HepG2 (cell line): ENCODE data around the gene ATM. TPM values are rescaled to one million over a fixed set of nuclear protein-coding genes. Genes with fewer than 3 reads are reported as not detected.

Experiments
- ATAC-seq: fragments of 200-7000 bp; cut with Tn5 transposase; 3 replicates; pipeline ENCODE4 v1.9.1; 2020; ENCODE audit warnings: mild to moderate bottlenecking, moderate library complexity
- BruUV-seq: library from RNA; stranded (reverse); fragments of 400-500 nt; replicated peaks from 2 replicates; lab custom pipeline; 2021; lab: Mats Ljungman, UMichigan
- CTCF ChIA-PET: fragments of 300-600 bp; formaldehyde crosslinking; extraction: SDS; loops from one replicate; lab custom pipeline; 2021; ENCODE audit warnings: low total read pairs, inconsistent platforms, low intra/inter-chr PET ratio; lab: Yijun Ruan, JAX
- POLR2A ChIA-PET: fragments of 350-600 bp; sonication (Branson Sonifier 250); formaldehyde crosslinking; loops from one replicate; lab custom pipeline; 2020; ENCODE audit warnings: antibody characterized with exemption, inconsistent platforms; lab: Yijun Ruan, JAX
- DNase-seq: peaks from one replicate; pipeline ENCODE4 v3.0.0-alpha.2; 2015; ENCODE audit warnings: low spot score
- FAIRE-seq: peaks from 3 replicates; lab custom pipeline; 2011; peaks lifted over from hg19 to GRCh38; lab: Jason Lieb, UNC
- H2AFZ ChIP-seq: one replicate; pipeline ENCODE4 v1.6.1; 2011; ENCODE audit warnings: low read length, inconsistent platforms
- H3K27ac ChIP-seq: fragments of 300-600 bp; 3 replicates; pipeline ENCODE4 v1.8.0; 2011; ENCODE audit warnings: mixed run types, mild to moderate bottlenecking, mixed read lengths, low read length, inconsistent platforms; ENCODE audit not compliant: insufficient read depth; ENCODE audit errors: extremely low read length
- H3K27me3 ChIP-seq, 2 experiments: fragments of 200-600 bp in 1 of 2; 2 replicates in 1 of 2; 3 replicates in 1 of 2; pipeline versions ENCODE4 v1.6.0 to v1.8.0; 2011; ENCODE audit warnings: low read length in 2 of 2, mild to moderate bottlenecking in 2 of 2, moderate library complexity in 2 of 2, inconsistent platforms in 1 of 2; ENCODE audit not compliant: insufficient read depth in 2 of 2, control insufficient read depth in 1 of 2
- H3K36me3 ChIP-seq, 2 experiments: fragments of 200-600 bp in 1 of 2; replicated peaks in 1 of 2; 2 replicates in 1 of 2; 3 replicates in 1 of 2; pipeline versions ENCODE4 v1.5.1 to v1.8.0; 2011; ENCODE audit warnings: low read length in 2 of 2, inconsistent platforms in 1 of 2; ENCODE audit not compliant: insufficient read depth in 2 of 2, control insufficient read depth in 1 of 2
- H3K4me1 ChIP-seq: 2 replicates; pipeline ENCODE4 v1.5.1; 2012; ENCODE audit warnings: low read length, inconsistent platforms; ENCODE audit not compliant: insufficient read depth
- H3K4me2 ChIP-seq: 2 replicates; pipeline ENCODE4 v1.6.0; 2011; ENCODE audit warnings: low read depth, low read length, inconsistent platforms
- H3K4me3 ChIP-seq, 3 experiments: fragments of 200-600 bp in 1 of 3; sonication (generic), shearing (Covaris generic) in 1 of 3; replicated peaks in 1 of 3; 2 replicates each; pipeline ENCODE4 v1.5.1; 2011 to 2016; ENCODE audit warnings: low read length in 3 of 3, inconsistent platforms in 2 of 3, low read depth in 2 of 3, mild to moderate bottlenecking in 2 of 3, control low read depth in 1 of 3, mixed read lengths in 1 of 3; ENCODE audit not compliant: insufficient read depth in 1 of 3
- H3K79me2 ChIP-seq: one replicate; pipeline ENCODE4 v1.6.1; 2011; ENCODE audit warnings: low read length, inconsistent platforms; ENCODE audit not compliant: insufficient read depth
- H3K9ac ChIP-seq: 2 replicates; pipeline ENCODE4 v1.6.0; 2011; ENCODE audit warnings: mild to moderate bottlenecking, low read depth, low read length, inconsistent platforms; ENCODE audit not compliant: insufficient read depth
- H3K9me3 ChIP-seq: 2 replicates; pipeline ENCODE4 v1.5.1; 2012; ENCODE audit warnings: mild to moderate bottlenecking, low read length
- H4K20me1 ChIP-seq: 2 replicates; pipeline ENCODE4 v1.6.0; 2011; ENCODE audit warnings: inconsistent platforms, mild to moderate bottlenecking, low read length, moderate library complexity; ENCODE audit not compliant: insufficient read depth
- CREM ChIP-seq, 2 experiments: sonication (generic) in 1 of 2; formaldehyde crosslinking in 1 of 2; IDR thresholded peaks; 2 replicates each; pipeline versions ENCODE4 v1.4.0 to v1.6.1; 2016 to 2020; ENCODE audit warnings: antibody characterized with exemption in 1 of 2, mild to moderate bottlenecking in 1 of 2, missing genetic modification reagents in 1 of 2
- FOXJ3 ChIP-seq: sonication (generic); formaldehyde crosslinking; IDR thresholded peaks from 2 replicates; pipeline ENCODE4 v1.4.0; 2020; ENCODE audit warnings: missing genetic modification reagents, mild to moderate bottlenecking, borderline replicate concordance
- HDAC6 ChIP-seq: fragments of 200-600 bp; sonication (generic); IDR thresholded peaks from 2 replicates; pipeline ENCODE4 v1.7.0; 2017; ENCODE audit warnings: mild to moderate bottlenecking, antibody characterized with exemption, low read length, low read depth
- HNRNPK ChIP-seq: fragments of 200-400 bp; formaldehyde crosslinking; IDR thresholded peaks from 2 replicates; pipeline ENCODE4 v1.6.1; 2018; ENCODE audit warnings: low read length, low read depth, moderate library complexity, mild to moderate bottlenecking; ENCODE audit not compliant: poor library complexity, severe bottlenecking
- ISL2 ChIP-seq: sonication (generic); formaldehyde crosslinking; IDR thresholded peaks from 2 replicates; pipeline ENCODE4 v1.5.0; 2020; ENCODE audit warnings: missing genetic modification reagents
- KAT2B ChIP-seq: fragments of 150-350 bp; IDR thresholded peaks from 2 replicates; pipeline ENCODE4 v1.6.1; 2014; ENCODE audit warnings: low read depth, low read length, borderline replicate concordance
- KDM6A ChIP-seq: IDR thresholded peaks from 2 replicates; pipeline ENCODE4 v1.6.1; 2016; ENCODE audit warnings: low read depth
- KLF6 ChIP-seq: IDR thresholded peaks from 2 replicates; pipeline ENCODE4 v1.8.0; 2016; ENCODE audit warnings: missing biosample characterization, missing genetic modification reagents
- MAF1 ChIP-seq: sonication (generic); formaldehyde crosslinking; IDR thresholded peaks from 2 replicates; pipeline ENCODE4 v1.5.0; 2020; ENCODE audit warnings: missing genetic modification reagents, borderline replicate concordance
- MED1 ChIP-seq: sonication (generic); formaldehyde crosslinking; IDR thresholded peaks from 2 replicates; pipeline ENCODE4 v1.4.0; 2020; ENCODE audit warnings: missing genetic modification reagents
- SIN3A ChIP-seq: IDR thresholded peaks from 2 replicates; pipeline ENCODE4 v1.6.1; 2011; ENCODE audit warnings: low read depth, mild to moderate bottlenecking, control low read depth, low read length, borderline replicate concordance
- STAG1 ChIP-seq: sonication (generic); formaldehyde crosslinking; IDR thresholded peaks from 2 replicates; pipeline ENCODE4 v1.4.0; 2020; ENCODE audit warnings: missing genetic modification reagents
- ZBTB8A ChIP-seq: sonication (generic); formaldehyde crosslinking; IDR thresholded peaks from 2 replicates; pipeline ENCODE4 v1.4.0; 2020; ENCODE audit warnings: mild to moderate bottlenecking, low read depth, missing genetic modification reagents, borderline replicate concordance
- ZNF121 ChIP-seq: sonication (generic); formaldehyde crosslinking; IDR thresholded peaks from 2 replicates; pipeline ENCODE4 v1.5.0; 2020; ENCODE audit warnings: mild to moderate bottlenecking, missing genetic modification reagents
- ZNF224 ChIP-seq: sonication (generic); formaldehyde crosslinking; IDR thresholded peaks from 2 replicates; pipeline ENCODE4 v1.5.0; 2020; ENCODE audit warnings: mild to moderate bottlenecking, missing genetic modification reagents
- ZNF768 ChIP-seq: sonication (generic); formaldehyde crosslinking; IDR thresholded peaks from 2 replicates; pipeline ENCODE4 v1.4.0; 2020; ENCODE audit warnings: missing genetic modification reagents
- ZSCAN30 ChIP-seq: sonication (generic); formaldehyde crosslinking; IDR thresholded peaks from 2 replicates; pipeline ENCODE4 v1.5.0; 2020; ENCODE audit warnings: mild to moderate bottlenecking, missing genetic modification reagents
- WGBS: methylation state at CpG from one replicate; pipeline ENCODE4 v1.1.6; 2017; ENCODE audit warnings: low lambda C conversion rate; 5-methylcytosine and 5-hydroxymethylcytosine counted together
- in situ Hi-C: cut with HindIII; loops from 2 replicates; pipeline ENCODE4 v1.10.0; 2017; ENCODE audit warnings: low pct_unique_long_range_greater_than_20kb; ENCODE audit not compliant: extremely low pct_ligation_motif_present
- intact Hi-C: fragments of 100-400 bp; cut with micrococcal nuclease; formaldehyde crosslinking; loops from one replicate; pipeline ENCODE4 v1.10.0; 2022; ENCODE audit not compliant: unreplicated experiment
- polyA plus RNA-seq, 8 experiments: library from polyadenylated mRNA; depleted of rRNA in 3 of 8; stranded (reverse) in 7 of 8; unstranded in 1 of 8; fragments of >200 nt; fragmentation: Illumina TruSeq in 4 of 8; extraction: Trizol in 4 of 8; gene quantifications; 2 replicates each; pipeline versions ENCODE4 v1.2.1 to v1.2.3, GENCODE V29; 2011 to 2016; ENCODE audit warnings: low read depth in 4 of 8, missing spikeins in 1 of 8, mixed read lengths in 1 of 8; ENCODE audit not compliant: insufficient read depth in 1 of 8
- total RNA-seq, 5 experiments: library from RNA; depleted of rRNA; stranded (reverse); fragments of >200 nt; fragmentation: Illumina TruSeq; extraction: Trizol; gene quantifications; 2 replicates each; pipeline ENCODE4 v1.2.3, GENCODE V29; 2016; ENCODE audit warnings: low read depth in 1 of 5
- TF ChIP-seq, protein P1 (sequence below): sonication (generic); formaldehyde crosslinking; IDR thresholded peaks from 2 replicates; pipeline ENCODE4 v1.4.0; 2020; ENCODE audit warnings: missing genetic modification reagents
- TF ChIP-seq, protein P2 (sequence below): sonication (generic); formaldehyde crosslinking; IDR thresholded peaks from 2 replicates; pipeline ENCODE4 v1.4.0; 2020; ENCODE audit warnings: missing genetic modification reagents, low read depth, mild to moderate bottlenecking, borderline replicate concordance
- TF ChIP-seq, protein P3 (sequence below), 2 experiments: sonication (generic) in 1 of 2; formaldehyde crosslinking in 1 of 2; IDR thresholded peaks; 2 replicates each; pipeline versions ENCODE4 v1.4.0 to v1.6.1; 2018 to 2020; ENCODE audit warnings: missing genetic modification reagents in 2 of 2, borderline replicate concordance in 1 of 2, low read depth in 1 of 2, mild to moderate bottlenecking in 1 of 2, missing biosample characterization in 1 of 2

The ATM gene
- total and polyA plus RNA-seq, 2 of the 13 experiments (the other 11 are each of a cell fraction or from before 2014, with no cell fraction given), result 40.0 to 71.6 TPM

DNA sequence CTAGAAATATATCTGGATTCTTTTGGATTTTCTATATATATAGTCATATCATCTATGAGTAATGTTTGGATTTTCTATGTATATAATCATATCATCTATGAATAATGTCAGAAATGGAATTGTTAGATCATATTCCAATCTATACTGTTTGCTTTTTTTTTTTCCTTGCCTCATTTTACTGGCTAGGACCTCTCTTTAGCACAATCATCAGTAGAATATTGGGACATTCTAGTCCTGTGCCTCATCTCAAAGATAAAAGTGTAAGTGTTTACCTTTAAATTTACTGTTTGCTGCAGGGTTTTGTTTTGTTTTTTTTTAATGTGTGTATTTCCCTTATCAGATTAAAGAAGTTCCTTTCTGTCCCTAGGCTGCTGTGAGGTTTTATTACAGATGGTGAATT is 147.4 kb downstream of the ATM start (continued):
- TF ChIP-seq, protein P1, sequence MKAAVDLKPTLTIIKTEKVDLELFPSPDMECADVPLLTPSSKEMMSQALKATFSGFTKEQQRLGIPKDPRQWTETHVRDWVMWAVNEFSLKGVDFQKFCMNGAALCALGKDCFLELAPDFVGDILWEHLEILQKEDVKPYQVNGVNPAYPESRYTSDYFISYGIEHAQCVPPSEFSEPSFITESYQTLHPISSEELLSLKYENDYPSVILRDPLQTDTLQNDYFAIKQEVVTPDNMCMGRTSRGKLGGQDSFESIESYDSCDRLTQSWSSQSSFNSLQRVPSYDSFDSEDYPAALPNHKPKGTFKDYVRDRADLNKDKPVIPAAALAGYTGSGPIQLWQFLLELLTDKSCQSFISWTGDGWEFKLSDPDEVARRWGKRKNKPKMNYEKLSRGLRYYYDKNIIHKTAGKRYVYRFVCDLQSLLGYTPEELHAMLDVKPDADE (CRISPR knock-in tag), result no peak
- TF ChIP-seq ZBTB8A (CRISPR knock-in tag) (no peak), MED1 (no peak), MAF1 (no peak), ZSCAN30 (CRISPR knock-in tag) (no peak), ZNF121 (CRISPR knock-in tag) (no peak)
- TF ChIP-seq, protein P2, sequence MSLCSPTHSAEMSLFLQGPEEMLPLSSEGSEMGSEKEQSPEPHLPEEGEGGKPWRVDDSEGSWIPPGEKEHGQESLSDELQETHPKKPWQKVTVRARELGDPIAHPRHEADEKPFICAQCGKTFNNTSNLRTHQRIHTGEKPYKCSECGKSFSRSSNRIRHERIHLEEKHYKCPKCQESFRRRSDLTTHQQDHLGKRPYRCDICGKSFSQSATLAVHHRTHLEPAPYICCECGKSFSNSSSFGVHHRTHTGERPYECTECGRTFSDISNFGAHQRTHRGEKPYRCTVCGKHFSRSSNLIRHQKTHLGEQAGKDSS (CRISPR knock-in tag), result no peak
- TF ChIP-seq, protein P3, sequence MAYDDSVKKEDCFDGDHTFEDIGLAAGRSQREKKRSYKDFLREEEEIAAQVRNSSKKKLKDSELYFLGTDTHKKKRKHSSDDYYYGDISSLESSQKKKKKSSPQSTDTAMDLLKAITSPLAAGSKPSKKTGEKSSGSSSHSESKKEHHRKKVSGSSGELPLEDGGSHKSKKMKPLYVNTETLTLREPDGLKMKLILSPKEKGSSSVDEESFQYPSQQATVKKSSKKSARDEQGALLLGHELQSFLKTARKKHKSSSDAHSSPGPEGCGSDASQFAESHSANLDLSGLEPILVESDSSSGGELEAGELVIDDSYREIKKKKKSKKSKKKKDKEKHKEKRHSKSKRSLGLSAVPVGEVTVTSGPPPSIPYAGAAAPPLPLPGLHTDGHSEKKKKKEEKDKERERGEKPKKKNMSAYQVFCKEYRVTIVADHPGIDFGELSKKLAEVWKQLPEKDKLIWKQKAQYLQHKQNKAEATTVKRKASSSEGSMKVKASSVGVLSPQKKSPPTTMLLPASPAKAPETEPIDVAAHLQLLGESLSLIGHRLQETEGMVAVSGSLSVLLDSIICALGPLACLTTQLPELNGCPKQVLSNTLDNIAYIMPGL (CRISPR knock-in tag; IDR thresholded peaks at IDR 0.05; ENCODE audit: borderline replicate concordance in 1 of 2, low read depth in 1 of 2), result no peak

DNA sequence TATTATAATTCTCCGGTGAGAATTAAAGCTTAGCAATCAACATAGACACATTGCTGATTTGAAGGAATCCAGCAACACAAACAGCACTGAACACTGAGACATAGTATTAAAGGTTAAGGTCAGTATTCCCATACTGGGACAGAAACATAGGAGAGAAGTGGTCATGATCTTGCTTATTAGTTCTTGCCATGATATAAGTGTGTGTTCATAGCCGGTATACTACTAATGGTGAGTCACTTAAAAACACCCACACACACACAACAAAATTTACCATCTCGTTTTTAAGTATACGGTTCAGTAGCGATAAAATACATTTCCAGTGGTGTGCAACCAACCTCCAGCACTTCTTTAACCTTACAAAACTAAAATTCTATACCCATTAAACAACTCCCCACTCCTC is 148.1 kb downstream of the ATM start:
- no peaks in the 10 kb centered on the region for H3K79me2 ChIP-seq
- DNase-seq (no peak), FAIRE-seq (no peak), ATAC-seq (no peak)
- H3K27me3 ChIP-seq, result no peaks in the 10 kb centered on the region
- intact Hi-C loops (no loop called here), in situ Hi-C loops (no loop called here)
- no TSS peak for BruUV-seq
- no peaks in the 10 kb centered on the region for H3K9me3 ChIP-seq
- H3K27ac ChIP-seq, result no peak overlapping the region
- ChIA-PET CTCF (no interaction called here), POLR2A (no interaction called here)
- no peak overlapping the region for H3K4me3 ChIP-seq
- no peaks in the 10 kb centered on the region for H4K20me1 ChIP-seq
- H3K9ac ChIP-seq, result no peak overlapping the region
- no peaks in the 10 kb centered on the region for H3K4me1 ChIP-seq
- WGBS, result 75% methylated on average over 5 of the region's 5 CpGs
- no peak overlapping the region for H3K4me2 ChIP-seq
- H2AFZ ChIP-seq, result no peak overlapping the region
- H3K36me3 ChIP-seq, result peaks cover 2 to 6% of the 10 kb centered on the region in 2 experiments; a peak in 2 of 5 replicates
- TF ChIP-seq FOXJ3 (CRISPR knock-in tag) (no peak), HNRNPK (no peak), ISL2 (no peak), KDM6A (no peak), ZNF224 (CRISPR knock-in tag) (no peak), ZNF768 (CRISPR knock-in tag) (no peak), KLF6 (CRISPR knock-in tag) (no peak), KAT2B (no peak), CREM (IDR thresholded peaks at IDR 0.05) (no peak), CREM (CRISPR knock-in tag; IDR thresholded peaks at IDR 0.05) (no peak), STAG1 (CRISPR knock-in tag) (no peak), HDAC6 (no peak), SIN3A (no peak)
